Measurements from ENCODE around the gene EOLA1.
"Not testable (repeated sequence)": the region's sequence is repeated elsewhere in the genome, so short reads cannot be mapped to it uniquely, and the experiment has no call there.

EOLA1 gene

GRCh38 chrX:149573456-149573855 is 32.6 kb downstream of the EOLA1 start:
- H3K4me3 ChIP-seq (ENCODE audit: low read length in 2 of 2); H2BK12ac ChIP-seq (ENCODE audit: low read length); H3K9me3 ChIP-seq (replicated peaks in 1 of 2; ENCODE audit: control insufficient read depth in 2 of 2, insufficient read depth in 1 of 2, low read depth in 1 of 2, low read length in 2 of 2); H3K79me1 ChIP-seq (ENCODE audit: low read depth, low read length); H3K4me1 ChIP-seq (ENCODE audit: control insufficient read depth in 2 of 2, insufficient read depth in 1 of 2, low read depth in 1 of 2, low read length in 2 of 2); H4K8ac ChIP-seq (ENCODE audit: low read depth, low read length); H3K4me2 ChIP-seq (ENCODE audit: insufficient read depth, low read length, poor library complexity, severe bottlenecking); H3K14ac ChIP-seq (ENCODE audit: low read length); H2AFZ ChIP-seq (ENCODE audit: low read length); H4K91ac ChIP-seq (ENCODE audit: low read depth, low read length, poor library complexity); H3K9ac ChIP-seq (ENCODE audit: low read depth, low read length, poor library complexity); H3K36me3 ChIP-seq (replicated peaks in 1 of 2; ENCODE audit: control insufficient read depth in 2 of 2, insufficient read depth in 2 of 2, low read length in 2 of 2); H2AK5ac ChIP-seq (ENCODE audit: low read depth, low read length); H3K23ac ChIP-seq (ENCODE audit: low read depth, low read length, poor library complexity); H3K18ac ChIP-seq (ENCODE audit: low read length); H3K27me3 ChIP-seq (ENCODE audit: control insufficient read depth in 3 of 3, insufficient read depth in 3 of 3, low read depth in 1 of 3, low read length in 3 of 3); H2BK15ac ChIP-seq (ENCODE audit: low read length); DNase-seq (ENCODE audit: low spot score); H2BK120ac ChIP-seq (ENCODE audit: low read depth, low read length); H3K4ac ChIP-seq (ENCODE audit: low read length); H2BK5ac ChIP-seq (ENCODE audit: low read length); H3K27ac ChIP-seq (replicated peaks; ENCODE audit: low read length): not testable (repeated sequence)
- WGBS, 2 donors (ENCODE audit: extremely low coverage in 2 of 2, insufficient read length in 2 of 2, insufficient replicate concordance in 1 of 2), result no CpG with 5 or more reads among the region's 1 CpG

GRCh38 chrX:149585631-149586030 is 44.8 kb downstream of the EOLA1 start:
- WGBS, 2 donors (ENCODE audit: extremely low coverage in 2 of 2, insufficient read length in 2 of 2, insufficient replicate concordance in 1 of 2), result no CpG with 5 or more reads among the region's 17 CpGs
- not testable (repeated sequence) for H3K9me3 ChIP-seq (replicated peaks in 1 of 2; ENCODE audit: control insufficient read depth in 2 of 2, insufficient read depth in 1 of 2, low read depth in 1 of 2, low read length in 2 of 2); DNase-seq (ENCODE audit: low spot score); H4K91ac ChIP-seq (ENCODE audit: low read depth, low read length, poor library complexity); H3K4me1 ChIP-seq (ENCODE audit: control insufficient read depth in 2 of 2, insufficient read depth in 1 of 2, low read depth in 1 of 2, low read length in 2 of 2); H3K4ac ChIP-seq (ENCODE audit: low read length); H3K9ac ChIP-seq (ENCODE audit: low read depth, low read length, poor library complexity); H3K36me3 ChIP-seq (replicated peaks in 1 of 2; ENCODE audit: control insufficient read depth in 2 of 2, insufficient read depth in 2 of 2, low read length in 2 of 2); H2AFZ ChIP-seq (ENCODE audit: low read length); H3K27ac ChIP-seq (replicated peaks; ENCODE audit: low read length); H2BK120ac ChIP-seq (ENCODE audit: low read depth, low read length); H3K4me3 ChIP-seq (ENCODE audit: low read length in 2 of 2); H3K14ac ChIP-seq (ENCODE audit: low read length); H3K4me2 ChIP-seq (ENCODE audit: insufficient read depth, low read length, poor library complexity, severe bottlenecking); H2BK12ac ChIP-seq (ENCODE audit: low read length); H3K27me3 ChIP-seq (ENCODE audit: control insufficient read depth in 3 of 3, insufficient read depth in 3 of 3, low read depth in 1 of 3, low read length in 3 of 3); H2AK5ac ChIP-seq (ENCODE audit: low read depth, low read length); H2BK5ac ChIP-seq (ENCODE audit: low read length); H4K8ac ChIP-seq (ENCODE audit: low read depth, low read length); H3K79me1 ChIP-seq (ENCODE audit: low read depth, low read length); H3K23ac ChIP-seq (ENCODE audit: low read depth, low read length, poor library complexity); H2BK15ac ChIP-seq (ENCODE audit: low read length); H3K18ac ChIP-seq (ENCODE audit: low read length)

GRCh38 chrX:149587359-149587758 is 46.5 kb downstream of the EOLA1 start, which contains the start of gene MAGEA9B:
Gene MAGEA9B, minus strand, starts transcription at chrX:149587459. Its CDS starts 4,280 bp downstream, at chrX:149583179.
- H3K14ac ChIP-seq (ENCODE audit: low read length); H3K27me3 ChIP-seq (ENCODE audit: control insufficient read depth in 3 of 3, insufficient read depth in 3 of 3, low read depth in 1 of 3, low read length in 3 of 3); H3K9me3 ChIP-seq (replicated peaks in 1 of 2; ENCODE audit: control insufficient read depth in 2 of 2, insufficient read depth in 1 of 2, low read depth in 1 of 2, low read length in 2 of 2); H3K4me3 ChIP-seq (ENCODE audit: low read length in 2 of 2); H2BK15ac ChIP-seq (ENCODE audit: low read length); H3K27ac ChIP-seq (replicated peaks; ENCODE audit: low read length); H3K4ac ChIP-seq (ENCODE audit: low read length); H2BK5ac ChIP-seq (ENCODE audit: low read length); H4K8ac ChIP-seq (ENCODE audit: low read depth, low read length); H3K9ac ChIP-seq (ENCODE audit: low read depth, low read length, poor library complexity); H3K4me2 ChIP-seq (ENCODE audit: insufficient read depth, low read length, poor library complexity, severe bottlenecking); H3K79me1 ChIP-seq (ENCODE audit: low read depth, low read length); H3K18ac ChIP-seq (ENCODE audit: low read length); DNase-seq (ENCODE audit: low spot score); H4K91ac ChIP-seq (ENCODE audit: low read depth, low read length, poor library complexity); H2BK120ac ChIP-seq (ENCODE audit: low read depth, low read length); H3K4me1 ChIP-seq (ENCODE audit: control insufficient read depth in 2 of 2, insufficient read depth in 1 of 2, low read depth in 1 of 2, low read length in 2 of 2); H2AK5ac ChIP-seq (ENCODE audit: low read depth, low read length); H2AFZ ChIP-seq (ENCODE audit: low read length); H2BK12ac ChIP-seq (ENCODE audit: low read length); H3K36me3 ChIP-seq (replicated peaks in 1 of 2; ENCODE audit: control insufficient read depth in 2 of 2, insufficient read depth in 2 of 2, low read length in 2 of 2); H3K23ac ChIP-seq (ENCODE audit: low read depth, low read length, poor library complexity): not testable (repeated sequence)
- no CpG with 5 or more reads among the region's 12 CpGs for WGBS, 2 donors (ENCODE audit: extremely low coverage in 2 of 2, insufficient read length in 2 of 2, insufficient replicate concordance in 1 of 2)

GRCh38 chrX:149590993-149591392 is 50.2 kb downstream of the EOLA1 start:
- not testable (repeated sequence) for H4K91ac ChIP-seq (ENCODE audit: low read depth, low read length, poor library complexity); H3K27me3 ChIP-seq (ENCODE audit: control insufficient read depth in 3 of 3, insufficient read depth in 3 of 3, low read depth in 1 of 3, low read length in 3 of 3); H2BK120ac ChIP-seq (ENCODE audit: low read depth, low read length)

More at GRCh38 chrX:149590993-149591392, 50.2 kb downstream of the EOLA1 start:
- not testable (repeated sequence) for H3K18ac ChIP-seq (ENCODE audit: low read length); H3K36me3 ChIP-seq (replicated peaks in 1 of 2; ENCODE audit: control insufficient read depth in 2 of 2, insufficient read depth in 2 of 2, low read length in 2 of 2); DNase-seq (ENCODE audit: low spot score); H2AFZ ChIP-seq (ENCODE audit: low read length); H3K14ac ChIP-seq (ENCODE audit: low read length); H2BK15ac ChIP-seq (ENCODE audit: low read length); H3K27ac ChIP-seq (replicated peaks; ENCODE audit: low read length); H3K9ac ChIP-seq (ENCODE audit: low read depth, low read length, poor library complexity); H2BK5ac ChIP-seq (ENCODE audit: low read length); H3K4me3 ChIP-seq (ENCODE audit: low read length in 2 of 2); H3K4me1 ChIP-seq (ENCODE audit: control insufficient read depth in 2 of 2, insufficient read depth in 1 of 2, low read depth in 1 of 2, low read length in 2 of 2); H2BK12ac ChIP-seq (ENCODE audit: low read length); H3K23ac ChIP-seq (ENCODE audit: low read depth, low read length, poor library complexity); H3K4me2 ChIP-seq (ENCODE audit: insufficient read depth, low read length, poor library complexity, severe bottlenecking); H4K8ac ChIP-seq (ENCODE audit: low read depth, low read length); H3K4ac ChIP-seq (ENCODE audit: low read length); H2AK5ac ChIP-seq (ENCODE audit: low read depth, low read length); H3K79me1 ChIP-seq (ENCODE audit: low read depth, low read length); H3K9me3 ChIP-seq (replicated peaks in 1 of 2; ENCODE audit: control insufficient read depth in 2 of 2, insufficient read depth in 1 of 2, low read depth in 1 of 2, low read length in 2 of 2)
- no CpG with 5 or more reads among the region's 7 CpGs for whole genome bisulfite sequencing, 2 donors (ENCODE audit: extremely low coverage in 2 of 2, insufficient read length in 2 of 2, insufficient replicate concordance in 1 of 2)
